NCI-H510A (cell line): Measurements from ENCODE around the gene PDIA6.

Experiments used
- DNase-seq: peaks from one replicate; lab custom pipeline; 2025; lab: John Stamatoyannopoulos, UW

The PDIA6 gene

GRCh38 chr2:10812362-10813162, at the start of gene PDIA6:
PDIA6 (minus strand) TSS chr2:10812785; CDS start chr2:10812696, 89 bp downstream.
- peak; percentile 88 for DNase-seq

DNA sequence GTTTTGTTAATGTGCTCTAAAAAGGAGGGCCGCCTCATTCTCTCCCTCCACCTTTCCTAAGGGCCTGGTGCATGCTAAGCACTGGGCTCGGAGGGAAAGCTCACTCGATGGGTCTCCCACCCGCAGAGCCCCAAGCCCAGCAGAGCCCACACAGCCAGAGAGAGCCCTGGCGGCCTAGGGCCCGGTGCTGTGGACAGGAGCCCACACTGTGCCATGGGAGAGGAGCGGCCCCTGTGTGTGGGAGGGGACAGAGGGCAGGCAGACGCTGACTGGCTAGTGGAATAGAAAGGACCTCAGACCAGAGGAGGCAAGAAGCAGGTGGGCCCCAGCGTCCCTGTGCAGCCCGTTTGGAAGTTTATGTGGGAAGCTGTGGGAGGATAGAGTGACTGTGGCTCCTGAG, 49.7 kb upstream of the PDIA6 start:
- no peak for DNase-seq

DNA sequence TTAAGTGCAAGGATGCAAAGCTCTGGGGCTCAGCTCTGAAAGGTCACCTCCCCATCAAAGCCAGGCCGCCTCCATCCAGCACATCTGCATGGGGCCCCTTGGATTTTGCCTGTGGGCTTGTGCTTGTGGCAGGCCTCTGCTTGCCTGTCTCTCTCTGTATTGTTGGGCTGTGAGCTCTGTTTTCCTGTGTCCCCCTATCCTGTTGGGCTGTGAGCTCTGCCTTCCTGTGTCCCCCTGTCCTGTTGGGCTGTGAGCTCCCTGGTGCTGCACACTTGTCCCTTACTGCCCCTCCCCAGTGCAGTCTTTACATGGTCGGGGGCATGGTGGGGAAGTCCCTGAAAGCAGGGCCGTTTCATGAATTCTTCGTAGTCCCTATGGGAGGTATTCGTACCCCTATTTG, 49.2 kb upstream of the PDIA6 start:
- DNase-seq: no peak

DNA sequence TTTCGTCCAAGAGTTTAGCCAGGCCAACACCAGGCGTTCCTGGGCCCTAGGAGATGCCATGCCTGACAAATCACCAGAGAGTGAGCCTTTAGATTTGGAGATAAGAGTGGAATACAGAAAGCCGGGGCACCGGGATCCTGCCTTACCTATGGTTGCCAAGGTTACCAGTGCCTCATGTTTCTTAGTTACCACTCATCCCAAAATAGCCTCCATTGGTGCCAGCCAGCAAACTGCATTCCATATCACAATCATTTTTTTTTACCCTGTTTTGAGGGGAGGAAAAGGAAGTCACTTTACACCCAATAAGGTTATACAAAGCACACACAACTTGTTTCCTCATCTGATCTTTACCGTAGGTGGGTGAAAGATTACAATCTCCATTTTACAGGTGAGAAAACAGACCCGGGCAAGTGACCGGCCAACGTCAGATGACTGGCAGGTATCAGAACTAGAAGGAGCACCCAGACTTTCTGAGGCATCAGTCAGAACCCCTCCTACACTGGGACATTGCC, 48.3 kb upstream of the PDIA6 start:
- no peak for DNase-seq

DNA sequence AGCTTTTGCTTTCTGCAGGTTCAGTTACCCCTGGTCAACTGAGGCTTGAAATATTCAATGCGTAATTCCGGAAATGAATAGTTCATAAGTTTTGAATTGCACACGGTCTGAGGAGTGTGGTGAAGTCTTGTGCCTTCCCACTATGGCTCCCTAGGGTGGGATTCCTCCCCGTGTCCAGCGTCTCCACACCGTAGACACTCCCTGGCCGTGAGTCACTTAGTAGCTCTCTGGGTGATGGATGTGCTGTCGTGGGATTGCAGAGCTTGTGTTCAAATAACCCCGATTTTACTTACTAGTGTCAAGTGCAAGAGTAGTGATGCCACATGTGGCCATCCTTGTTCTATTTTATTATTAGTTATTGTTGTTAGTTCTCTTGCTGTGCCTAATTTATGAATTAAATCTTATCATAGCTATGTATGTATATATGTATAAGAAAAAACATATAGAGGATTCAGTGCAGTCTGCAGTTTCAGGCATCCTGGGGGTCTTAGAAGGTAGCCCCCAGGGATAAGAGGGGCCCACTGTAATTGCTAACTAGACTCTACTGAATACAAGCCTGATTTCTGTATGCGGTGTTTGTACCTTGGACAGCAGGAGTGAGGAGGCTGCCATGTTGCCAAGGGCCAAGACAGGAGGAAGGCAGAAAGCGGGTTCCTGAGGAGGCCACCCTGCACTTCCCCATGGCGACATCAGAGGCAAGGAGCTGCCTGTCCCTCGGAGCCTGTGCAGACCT, 47.7 kb upstream of the PDIA6 start:
- no peak for DNase-seq

- DNase-seq: no peak
Measured at GRCh38 chr2:10859278-10859677, 46.7 kb upstream of the PDIA6 start.

DNA sequence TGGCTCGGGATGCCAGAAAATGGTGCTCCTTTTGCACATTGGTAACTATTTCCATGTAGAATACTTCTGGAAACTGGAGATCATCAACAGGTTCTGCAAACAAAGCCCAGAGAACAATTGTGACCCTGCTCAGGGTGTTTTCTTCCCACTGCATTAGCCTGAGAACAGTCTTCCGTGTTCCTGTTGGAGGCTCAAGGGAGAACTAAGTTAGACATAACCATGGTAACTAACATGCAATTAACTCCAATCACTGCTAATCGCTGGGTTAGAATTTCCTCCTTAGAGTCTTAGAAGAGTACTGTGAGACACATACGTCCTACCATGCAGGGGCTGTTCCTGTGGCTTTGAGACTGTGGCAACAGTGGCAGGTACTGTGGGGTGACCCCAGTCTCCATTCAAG, 36.0 kb upstream of the PDIA6 start:
- no peak for DNase-seq

DNA sequence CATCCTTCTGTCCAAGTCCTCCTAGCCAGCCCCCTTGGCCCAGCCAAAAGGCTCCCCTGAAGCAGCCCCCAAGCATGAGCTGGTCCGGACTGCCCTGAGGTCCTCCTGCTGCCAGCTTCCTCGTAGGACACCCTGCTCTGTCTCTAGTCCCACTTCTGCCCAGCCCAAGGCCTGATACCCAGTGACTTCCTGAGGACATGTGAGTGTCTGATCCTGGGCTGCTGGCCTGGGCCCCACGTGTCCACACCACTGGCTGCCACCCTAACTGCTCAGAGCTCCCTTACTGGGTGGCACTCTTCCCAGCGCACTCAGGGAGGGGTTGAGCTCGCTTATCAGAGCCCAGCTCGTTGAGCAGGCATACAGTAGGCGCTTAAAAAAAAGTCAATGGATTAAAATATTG, 34.4 kb upstream of the PDIA6 start:
- no peak for DNase-seq

GRCh38 chr2:10846110-10846861, 33.7 kb upstream of the PDIA6 start:
- no peak for DNase-seq

DNA sequence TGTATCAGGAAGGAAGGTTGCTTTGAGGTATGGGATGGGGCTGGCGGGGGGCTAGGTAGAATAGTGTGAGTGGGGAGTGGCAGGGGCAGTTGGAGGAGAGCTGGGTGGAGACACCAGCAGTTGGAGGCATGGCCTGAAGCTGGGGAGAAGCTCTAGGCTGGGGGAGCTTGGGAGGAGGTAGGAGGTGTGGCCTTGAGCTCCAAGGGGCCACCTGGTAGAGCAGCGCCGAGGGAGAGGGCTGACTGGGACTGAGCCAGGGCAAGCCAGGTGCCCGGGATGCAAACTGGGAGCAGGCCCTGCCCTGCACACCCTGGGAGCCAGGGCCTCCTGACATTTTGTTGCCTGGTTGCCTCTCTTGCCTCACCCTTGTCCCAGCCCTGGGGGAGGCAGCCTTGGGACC, 33.1 kb upstream of the PDIA6 start:
- no peak for DNase-seq

DNA sequence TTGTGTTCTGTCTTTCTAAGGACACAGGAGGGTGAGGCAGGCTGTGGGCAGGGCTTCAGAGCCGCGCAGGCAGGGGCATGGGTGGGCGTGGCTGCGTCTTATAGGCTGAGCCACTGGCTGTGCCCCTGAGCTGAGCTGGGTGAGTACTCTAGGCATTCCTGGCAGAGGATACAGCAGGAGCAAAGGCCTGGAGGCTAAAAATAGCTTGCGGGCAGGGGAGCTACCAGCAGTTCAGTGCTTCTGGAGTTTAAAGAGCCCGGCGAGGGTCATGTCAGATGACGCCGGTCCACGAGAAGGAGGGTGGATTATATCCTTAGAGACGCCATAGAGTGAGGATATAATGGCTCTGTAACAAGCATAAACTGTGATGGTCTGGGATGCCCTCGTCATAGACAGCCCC, 31.5 kb upstream of the PDIA6 start:
- DNase-seq: peak; percentile 82

- DNase-seq: no peak
Measured at GRCh38 chr2:10842506-10842905, 29.9 kb upstream of the PDIA6 start.

DNA sequence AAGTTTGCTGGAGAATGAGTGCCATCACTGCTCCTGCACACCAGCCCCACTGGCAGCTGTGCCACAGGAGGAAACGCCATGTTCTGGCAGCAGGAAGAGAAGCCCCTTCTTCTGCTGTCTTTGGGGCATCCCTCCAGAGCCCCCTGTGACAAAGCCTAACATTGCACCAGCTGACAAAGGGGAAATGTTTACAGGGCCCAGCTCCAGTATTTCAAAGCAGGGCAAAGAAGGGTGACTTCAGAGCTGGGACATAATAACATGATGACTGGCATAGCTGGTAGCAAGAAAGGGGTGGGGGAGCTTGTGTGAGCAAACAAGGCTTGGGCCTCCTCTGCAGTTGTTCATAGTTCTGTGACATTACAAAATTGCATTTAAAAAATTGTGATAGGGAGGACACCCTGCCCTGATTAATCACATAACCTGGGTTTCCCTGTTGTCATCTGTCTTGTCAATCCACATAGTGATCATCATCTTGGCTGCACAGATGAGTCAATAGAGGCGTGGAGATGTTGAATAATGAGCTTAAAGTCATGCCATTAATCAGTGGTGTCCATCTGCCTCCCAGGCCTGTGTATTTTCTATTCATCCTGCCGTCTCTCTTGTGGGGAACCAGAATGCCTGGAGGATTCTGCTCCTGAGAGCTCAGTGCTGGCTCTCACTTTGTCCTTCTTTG, 29.1 kb upstream of the PDIA6 start:
- DNase-seq: no peak

GRCh38 chr2:10839813-10840212, 27.2 kb upstream of the PDIA6 start:
- no peak for DNase-seq

- no peak for DNase-seq
Measured at GRCh38 chr2:10838734-10839133, 26.1 kb upstream of the PDIA6 start.

DNA sequence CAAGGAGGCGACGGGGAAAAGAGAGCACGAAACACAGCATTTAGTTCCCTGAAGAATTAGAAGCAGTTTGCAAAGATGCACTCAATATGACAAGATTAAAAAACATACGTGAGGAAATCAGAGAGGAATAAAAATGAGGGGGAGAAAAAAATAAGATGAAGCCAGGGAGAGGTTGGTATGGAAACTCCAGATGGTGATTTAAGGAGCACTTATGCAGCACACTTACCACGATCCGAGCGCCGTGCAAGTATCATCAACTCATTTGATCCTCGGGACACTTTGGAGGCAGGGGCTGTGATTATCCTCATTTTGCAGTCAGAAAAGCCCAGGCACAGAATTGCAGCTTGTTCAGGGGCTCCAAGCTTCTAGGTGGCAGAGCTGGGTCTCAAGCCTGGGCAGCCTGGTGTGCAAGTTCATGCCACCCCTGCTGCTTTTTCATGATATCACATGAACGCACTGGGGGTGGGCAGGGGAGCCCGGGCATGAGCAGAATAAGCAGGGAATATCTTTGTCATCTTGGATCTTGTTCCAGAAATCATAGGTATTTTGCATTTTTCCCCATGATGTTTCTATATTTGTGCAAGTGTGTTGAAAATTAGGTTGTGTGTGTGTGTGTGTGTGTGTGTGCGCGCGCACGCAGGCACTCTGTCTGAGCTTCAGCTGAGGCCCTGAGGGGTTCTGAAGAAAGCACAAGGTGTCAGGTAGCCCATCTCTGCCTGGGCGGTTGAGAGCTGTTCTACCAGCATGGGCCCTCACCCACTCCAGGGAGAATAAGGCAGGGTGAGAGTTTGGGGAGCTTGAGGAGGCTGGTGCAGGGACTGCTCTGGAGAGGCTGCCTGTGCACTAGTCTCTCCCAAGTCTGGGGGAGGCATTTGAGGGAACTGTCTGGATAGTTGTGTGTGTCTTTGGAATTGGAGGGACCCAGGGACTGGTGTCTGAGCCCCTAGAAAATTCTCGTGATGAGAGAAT, 25.0 kb upstream of the PDIA6 start:
- DNase-seq: no peak

GRCh38 chr2:10835052-10835970, 22.7 kb upstream of the PDIA6 start:
- DNase-seq: peak; percentile 47

GRCh38 chr2:10834068-10834655, 21.6 kb upstream of the PDIA6 start:
- peak; percentile 42 for DNase-seq

GRCh38 chr2:10833021-10833420, 20.4 kb upstream of the PDIA6 start:
- no peak for DNase-seq
